Ovary (tissue), 9 donors: ENCODE measurements around the gene TNIP1. TPM values are rescaled to one million over a fixed set of nuclear protein-coding genes. Genes with fewer than 3 reads are reported as not detected.
A peak's percentile ranks its signal among the peaks of the same experiment; 100 is the strongest.

Experiments
- DNase-seq, 5 donors: peaks; one replicate each; pipeline ENCODE4 v3.0.0-alpha.2; 2019 to 2020
- H3K27ac ChIP-seq, 2 donors: fragments of 200-600 bp; one replicate each; pipeline versions ENCODE4 v1.5.1 to v1.8.0; 2019 to 2022
- H3K27me3 ChIP-seq: fragments of 200-600 bp; one replicate; pipeline ENCODE4 v1.8.0; 2022
- H3K36me3 ChIP-seq: fragments of 200-600 bp; sonication (generic); one replicate; pipeline ENCODE4 v1.5.1; 2019
- H3K4me1 ChIP-seq: one replicate; pipeline ENCODE4 v1.8.1; 2013; ENCODE audit warnings: mild to moderate bottlenecking, moderate library complexity; ENCODE audit not compliant: insufficient read depth
- H3K4me3 ChIP-seq: fragments of 200-600 bp; sonication (generic); one replicate; pipeline ENCODE4 v1.5.1; 2017
- H3K9me3 ChIP-seq, 2 donors: fragments of 200-600 bp in 1 of 2; sonication (generic) in 1 of 2; one replicate each; pipeline versions ENCODE4 v1.5.1 to v1.8.1; 2013 to 2019; ENCODE audit warnings: mild to moderate bottlenecking in 1 of 2, moderate library complexity in 1 of 2
- EP300 ChIP-seq: sonication (generic); formaldehyde crosslinking; IDR thresholded peaks from one replicate; pipeline ENCODE4 v1.6.1; 2017; ENCODE audit warnings: antibody characterized with exemption
- POLR2A ChIP-seq: fragments of 450-650 bp; IDR thresholded peaks from one replicate; pipeline ENCODE4 v1.6.1; 2017; ENCODE audit warnings: antibody characterized with exemption, mild to moderate bottlenecking, moderate library complexity
- WGBS, 3 donors: extraction: QIAGEN DNeasy Blood & Tissue Kit in 1 of 3; methylation state at CpG; one replicate each; pipeline versions ENCODE4 v1.1.5 to v1.1.7; 2013 to 2017; 5-methylcytosine and 5-hydroxymethylcytosine counted together
- intact Hi-C, 4 donors: fragments of 100-400 bp; cut with DNase I; formaldehyde crosslinking; loops; one replicate each; pipeline versions ENCODE4 v1.11.0 to v1.15.1; 2022 to 2023
- polyA plus RNA-seq, 2 donors: library from polyadenylated mRNA; stranded (reverse); fragments of 200-250 nt in 1 of 2; fragments of 350-450 nt in 1 of 2; fragmentation: Illumina TruSeq in 1 of 2; extraction: RNeasy Lipid Tissue Mini Kit (QIAGEN cat#74804) in 1 of 2; gene quantifications; one replicate each; pipeline ENCODE4 v1.2.3, GENCODE V29; 2013 to 2014
- total RNA-seq, 7 donors: library from RNA; depleted of rRNA in 2 of 7; stranded (reverse); fragments of >200 nt in 2 of 7; fragmentation: NEBNext Ultra II Directional in 3 of 7; extraction: Animal tissue kit (Norgen Biotek cat#: 25700) in 3 of 7; gene quantifications; one replicate each; pipeline versions ENCODE4 v1.1.0 to v1.2.4, GENCODE V29; 2016 to 2023
- TF ChIP-seq, protein P1 (sequence below), 3 donors: fragments of 450-650 bp in 2 of 3; fragments of 200-600 bp in 1 of 3; IDR thresholded peaks; one replicate each; pipeline versions ENCODE4 v1.5.1 to v1.8.0; 2016 to 2022; ENCODE audit warnings: antibody characterized with exemption in 3 of 3, mild to moderate bottlenecking in 1 of 3
- donor health status: DM: no; HTN: no; CAD: no; lungs with moderate emphysema.
- donor health status: DM: no; HTN: no; CAD: no.
- donor health status: Bipolar disorder and iron deficiency.
- donor health status: DM: yes; HTN: yes; CAD: no.
- donor health status: DM: no; HTN: no; CAD: no.
- donor health status: DM: yes; HTN: yes; CAD: no.

Gene TNIP1
- total and polyA plus RNA-seq, 9 donors = 39.4 to 89.7 (median 60.6) TPM

DNA sequence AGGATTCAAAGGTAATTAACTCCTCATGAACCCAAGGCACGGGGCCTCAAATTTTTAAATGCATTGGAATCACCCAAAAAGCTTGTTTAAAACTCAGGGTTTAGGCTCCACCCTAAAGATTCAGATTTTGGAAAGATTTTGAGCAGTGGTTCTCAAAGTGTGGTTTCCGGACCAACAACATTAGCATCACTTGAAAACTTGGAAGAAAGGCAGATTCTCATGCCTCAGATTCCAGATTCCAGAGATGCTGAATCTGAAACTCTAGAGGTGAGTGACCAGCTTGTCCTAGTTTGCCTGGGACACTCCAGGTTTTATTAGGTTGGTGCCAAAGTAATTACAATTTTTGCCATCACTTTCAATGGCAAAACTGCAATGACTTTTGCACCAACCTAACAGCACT, 24.7 kb upstream of the TNIP1 start:
- H3K27ac ChIP-seq = no peak overlapping the region
- WGBS, 3 donors = 80 to 85% (median 84%) methylated on average over 2 of the region's 2 CpGs
- peaks cover 20% of the 10 kb centered on the region for H3K4me1 ChIP-seq
- no peaks in the 10 kb centered on the region for H3K9me3 ChIP-seq
- DNase-seq = no peak
- H3K27me3 ChIP-seq = no peaks in the 10 kb centered on the region
- TF ChIP-seq EP300 = no peak
- intact Hi-C loops = loop anchor here in 3 of 4 donors (5.0 to 10.0 kb wide), 3 partner anchors 33 to 101 kb away; no protein-coding TSS in a partner anchor
- H3K4me3 ChIP-seq = no peak overlapping the region
- no peaks in the 10 kb centered on the region for H3K36me3 ChIP-seq

DNA sequence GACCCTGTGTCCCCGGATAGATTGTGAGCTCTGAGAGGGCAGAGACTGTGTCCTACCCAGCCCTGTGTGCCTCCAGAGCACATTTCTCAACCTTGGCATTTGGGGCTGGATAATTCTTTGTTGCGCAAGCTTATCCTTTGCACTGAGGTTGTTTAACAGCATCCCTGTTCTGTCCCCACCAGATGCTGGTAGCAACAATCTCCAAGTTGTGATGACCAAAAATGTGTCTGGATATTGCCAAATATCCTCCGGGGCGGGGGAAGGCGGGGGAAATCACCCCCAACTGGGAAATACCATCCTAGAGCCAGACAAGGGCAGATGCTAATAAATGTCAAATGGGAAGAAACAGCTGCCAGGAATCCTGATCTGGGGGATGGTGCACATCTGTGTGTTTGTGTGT, 24.0 kb upstream of the TNIP1 start:
- intact Hi-C loops = loop anchor here in 3 of 4 donors (5.0 to 10.0 kb wide), 4 partner anchors 32 to 100 kb away; no protein-coding TSS in a partner anchor
- Histone ChIP-seq H3K27ac (peak overlapping the region; percentile 34 to 57), H3K4me3 (no peak overlapping the region), H3K27me3 (no peaks in the 10 kb centered on the region), H3K9me3 (no peaks in the 10 kb centered on the region), H3K36me3 (no peaks in the 10 kb centered on the region), H3K4me1 (peaks cover 20% of the 10 kb centered on the region)
- peak; percentile 65 to 83 (median 74) for DNase-seq
- TF ChIP-seq, protein P1, sequence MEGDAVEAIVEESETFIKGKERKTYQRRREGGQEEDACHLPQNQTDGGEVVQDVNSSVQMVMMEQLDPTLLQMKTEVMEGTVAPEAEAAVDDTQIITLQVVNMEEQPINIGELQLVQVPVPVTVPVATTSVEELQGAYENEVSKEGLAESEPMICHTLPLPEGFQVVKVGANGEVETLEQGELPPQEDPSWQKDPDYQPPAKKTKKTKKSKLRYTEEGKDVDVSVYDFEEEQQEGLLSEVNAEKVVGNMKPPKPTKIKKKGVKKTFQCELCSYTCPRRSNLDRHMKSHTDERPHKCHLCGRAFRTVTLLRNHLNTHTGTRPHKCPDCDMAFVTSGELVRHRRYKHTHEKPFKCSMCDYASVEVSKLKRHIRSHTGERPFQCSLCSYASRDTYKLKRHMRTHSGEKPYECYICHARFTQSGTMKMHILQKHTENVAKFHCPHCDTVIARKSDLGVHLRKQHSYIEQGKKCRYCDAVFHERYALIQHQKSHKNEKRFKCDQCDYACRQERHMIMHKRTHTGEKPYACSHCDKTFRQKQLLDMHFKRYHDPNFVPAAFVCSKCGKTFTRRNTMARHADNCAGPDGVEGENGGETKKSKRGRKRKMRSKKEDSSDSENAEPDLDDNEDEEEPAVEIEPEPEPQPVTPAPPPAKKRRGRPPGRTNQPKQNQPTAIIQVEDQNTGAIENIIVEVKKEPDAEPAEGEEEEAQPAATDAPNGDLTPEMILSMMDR (IDR thresholded peaks at IDR 0.05) = no peak
- no peak for TF ChIP-seq EP300
- TF ChIP-seq POLR2A = no peak
- WGBS, 3 donors = 29 to 50% (median 43%) methylated on average over 5 of the region's 5 CpGs

DNA sequence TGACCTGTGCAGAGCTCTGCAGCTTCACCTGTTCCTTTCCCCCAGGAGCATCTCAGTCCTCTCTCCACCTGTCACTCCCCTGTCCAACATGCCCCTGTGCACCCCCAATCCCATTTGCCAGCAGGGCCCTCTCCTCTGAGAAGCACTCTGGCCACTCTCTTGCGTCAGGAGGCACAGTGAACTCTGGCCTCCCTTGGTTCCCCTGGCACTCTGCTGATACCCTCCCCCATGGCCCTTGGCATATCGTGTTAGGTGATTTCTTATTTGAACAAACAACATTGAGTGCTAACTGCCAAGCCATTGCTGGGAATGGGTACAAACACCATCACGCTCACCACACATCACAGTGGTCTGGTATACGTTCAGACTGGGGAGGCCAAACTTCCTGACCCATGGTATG, 20.9 kb upstream of the TNIP1 start:
- H3K4me3 ChIP-seq = no peak overlapping the region
- H3K36me3 ChIP-seq = no peaks in the 10 kb centered on the region
- no peaks in the 10 kb centered on the region for H3K27me3 ChIP-seq
- H3K27ac ChIP-seq = no peak overlapping the region
- H3K9me3 ChIP-seq = no peaks in the 10 kb centered on the region
- peaks cover 12% of the 10 kb centered on the region for H3K4me1 ChIP-seq
- intact Hi-C loops = loop anchor here in 2 of 4 donors (5.0 to 10.0 kb wide), 2 partner anchors 94 to 97 kb away; no protein-coding TSS in a partner anchor
- no peak for TF ChIP-seq EP300
- TF ChIP-seq, protein P1 (IDR thresholded peaks at IDR 0.05) = no peak
- TF ChIP-seq POLR2A = no peak
- 80 to 92% (median 84%) methylated on average over 4 of the region's 4 CpGs for WGBS, 3 donors
- no peak for DNase-seq

DNA sequence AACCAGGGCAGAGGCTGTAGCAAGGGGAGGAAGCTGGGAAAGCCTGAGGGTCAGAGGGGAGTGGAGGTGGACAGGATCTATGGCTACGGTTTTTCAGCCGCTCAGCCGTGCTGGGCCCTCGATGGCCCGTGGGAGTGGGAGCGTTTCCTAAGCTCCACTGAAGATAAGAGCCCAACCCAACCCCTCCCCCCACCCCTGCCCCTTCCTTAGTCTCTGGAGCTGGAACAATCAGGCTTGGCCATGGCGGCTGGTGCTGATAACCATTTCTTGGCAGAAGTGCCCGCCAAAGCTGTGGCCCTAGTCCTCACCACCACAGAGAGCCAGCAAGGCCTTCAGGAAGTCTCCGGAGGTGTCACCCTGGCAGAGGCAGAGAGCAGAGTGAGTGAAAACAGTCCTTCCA, 20.3 kb upstream of the TNIP1 start:
- Histone ChIP-seq H3K36me3 (no peaks in the 10 kb centered on the region), H3K4me1 (peaks cover 12% of the 10 kb centered on the region), H3K4me3 (no peak overlapping the region), H3K27me3 (no peaks in the 10 kb centered on the region), H3K27ac (peak overlapping the region in 1 of 2 donors; percentile 37), H3K9me3 (no peaks in the 10 kb centered on the region)
- TF ChIP-seq EP300 (no peak), POLR2A (no peak)
- TF ChIP-seq, protein P1 (IDR thresholded peaks at IDR 0.05) = no peak
- WGBS, 3 donors = 22 to 45% (median 30%) methylated on average over 9 of the region's 9 CpGs
- DNase-seq = no peak
- intact Hi-C loops = loop anchor here in 2 of 4 donors (5.0 to 10.0 kb wide), 2 partner anchors 94 to 96 kb away; no protein-coding TSS in a partner anchor

DNA sequence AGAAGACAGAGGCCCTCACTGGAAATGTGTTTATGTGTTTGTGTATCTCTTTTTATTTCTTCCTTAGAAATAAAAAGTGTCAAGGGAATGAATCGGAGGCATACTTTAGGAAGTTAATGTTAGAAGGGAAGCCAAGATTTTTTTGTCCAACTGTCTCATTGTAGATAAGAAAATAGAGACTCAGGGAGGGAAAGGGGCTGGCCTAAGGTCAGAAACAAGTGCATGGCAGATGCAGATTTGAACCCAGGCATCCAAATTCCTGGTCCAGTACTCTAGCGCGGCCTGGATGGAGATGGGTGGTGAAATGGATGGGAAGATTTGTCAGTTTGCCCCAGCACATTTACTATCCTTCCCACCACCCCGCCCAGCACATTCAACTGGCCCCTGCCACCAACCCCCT, 19.8 kb upstream of the TNIP1 start:
- H3K4me3 ChIP-seq = no peak overlapping the region
- H3K27me3 ChIP-seq = no peaks in the 10 kb centered on the region
- no peaks in the 10 kb centered on the region for H3K36me3 ChIP-seq
- no peak for DNase-seq
- H3K4me1 ChIP-seq = peaks cover 15% of the 10 kb centered on the region
- no peak for TF ChIP-seq POLR2A
- TF ChIP-seq, protein P1 (IDR thresholded peaks at IDR 0.05) = no peak
- no peak for TF ChIP-seq EP300
- H3K9me3 ChIP-seq = no peaks in the 10 kb centered on the region
- H3K27ac ChIP-seq = peak overlapping the region in 1 of 2 donors; percentile 37
- WGBS, 3 donors = 59 to 62% (median 61%) methylated on average over 4 of the region's 4 CpGs
- intact Hi-C loops = loop anchor here in 2 of 4 donors (5.0 to 10.0 kb wide), 2 partner anchors 93 to 96 kb away; no protein-coding TSS in a partner anchor
